UCSD-AML1 (cell line): Measurements from ENCODE around the gene HEATR9.
A peak's percentile ranks its signal among the peaks of the same experiment; 100 is the strongest.

Experiments used
- DNase-seq: peaks from one replicate; lab custom pipeline; 2025; ENCODE audit not compliant: unreplicated experiment; lab: John Stamatoyannopoulos, UW

The HEATR9 gene

GRCh38 chr17:35865412-35866340, 3.0 kb downstream of the HEATR9 start:
- DNase-seq = no peak

GRCh38 chr17:35864853-35865252, 3.8 kb downstream of the HEATR9 start:
- no peak for DNase-seq

GRCh38 chr17:35856603-35857002, 12.1 kb downstream of the HEATR9 start:
- no peak for DNase-seq

- DNase-seq = no peak
Observed at GRCh38 chr17:35855965-35856364, 12.7 kb downstream of the HEATR9 start.

GRCh38 chr17:35849469-35850348, 19.0 kb downstream of the HEATR9 start:
- peak; percentile 22 for DNase-seq

DNA sequence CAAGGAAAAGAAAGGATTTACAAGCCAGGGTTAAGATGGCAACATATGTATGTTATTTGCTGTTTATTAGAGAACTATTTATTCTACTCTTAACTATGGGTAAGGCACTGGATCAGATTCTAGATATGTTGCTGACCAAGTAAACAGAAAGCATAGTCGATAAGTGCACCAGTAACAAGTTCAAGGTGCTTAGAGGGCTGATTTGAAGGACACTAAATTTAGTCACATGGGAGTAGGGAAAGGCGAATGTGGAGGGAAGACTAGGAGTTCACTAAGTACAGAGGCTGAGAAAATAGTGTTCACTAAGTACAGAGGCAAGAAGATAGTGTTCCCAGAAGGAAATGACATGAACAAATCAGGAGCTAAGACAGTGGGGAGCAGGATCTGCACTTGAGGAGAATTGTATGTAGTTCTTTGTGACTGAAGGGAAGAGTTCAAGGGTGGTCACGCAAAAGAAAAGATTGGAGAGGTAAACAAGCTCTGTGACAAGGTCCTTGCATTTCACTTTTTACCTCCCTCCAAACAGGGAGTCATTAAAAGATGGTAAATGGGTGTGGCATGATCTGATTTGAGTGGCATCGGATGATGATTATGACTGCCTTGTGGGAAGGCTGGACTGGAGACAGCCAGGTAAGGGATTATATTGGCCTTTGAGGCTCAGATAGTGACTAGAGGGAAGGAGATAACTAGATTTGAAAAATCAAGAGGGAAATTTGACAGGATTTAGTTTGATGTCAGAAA, 20.9 kb downstream of the HEATR9 start:
- DNase-seq = no peak

- DNase-seq = no peak
Observed at GRCh38 chr17:35847006-35847405, 21.7 kb downstream of the HEATR9 start.

DNA sequence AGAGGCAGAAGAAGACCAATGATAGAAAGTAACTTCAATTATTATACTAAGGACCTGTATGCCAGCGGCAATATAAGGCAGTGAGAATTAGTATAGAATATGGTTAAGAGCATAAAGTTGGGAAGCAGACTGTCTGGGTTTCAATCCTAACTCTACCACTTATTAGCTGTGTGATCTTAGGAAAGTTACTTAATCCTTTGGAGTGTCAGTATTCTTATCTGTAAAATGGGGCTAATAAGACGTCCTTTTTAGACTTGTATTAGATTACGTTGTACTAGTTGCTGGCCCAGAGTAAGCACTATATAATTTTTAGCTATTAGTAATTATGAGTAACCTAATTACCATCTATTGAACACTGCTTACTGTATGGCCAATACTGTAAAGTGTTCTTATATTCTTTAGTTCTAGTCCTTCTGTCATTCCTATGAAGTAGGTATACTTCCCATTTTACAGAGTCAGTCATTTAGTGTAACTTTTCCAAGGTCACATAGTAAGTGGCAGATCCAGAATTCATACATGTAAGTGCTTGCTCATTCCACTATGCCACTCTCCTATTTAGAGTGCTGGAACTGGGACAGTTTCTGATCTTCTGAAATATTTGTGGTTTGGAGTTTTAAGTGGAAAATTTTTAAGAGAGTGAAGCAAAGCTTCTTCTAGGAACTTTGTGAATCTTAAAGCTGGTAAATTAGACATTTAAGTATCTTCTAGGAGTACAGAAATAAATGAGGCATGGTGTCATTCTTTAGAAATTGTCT, 22.5 kb downstream of the HEATR9 start:
- DNase-seq = no peak

DNA sequence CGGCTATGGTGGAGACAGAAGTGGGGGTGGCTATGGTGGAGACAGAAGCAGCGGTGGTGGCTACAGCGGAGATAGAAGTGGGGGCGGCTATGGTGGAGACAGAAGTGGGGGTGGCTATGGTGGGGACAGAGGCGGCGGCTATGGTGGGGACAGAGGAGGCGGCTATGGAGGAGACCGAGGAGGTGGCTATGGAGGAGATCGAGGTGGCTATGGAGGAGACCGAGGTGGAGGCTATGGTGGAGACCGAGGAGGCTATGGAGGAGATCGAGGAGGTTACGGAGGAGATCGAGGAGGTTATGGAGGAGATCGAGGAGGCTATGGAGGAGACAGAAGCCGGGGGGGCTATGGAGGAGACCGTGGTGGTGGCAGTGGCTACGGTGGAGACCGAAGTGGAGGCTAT, 24.1 kb downstream of the HEATR9 start:
- no peak for DNase-seq

GRCh38 chr17:35843698-35844097, 25.0 kb downstream of the HEATR9 start:
- DNase-seq = no peak

DNA sequence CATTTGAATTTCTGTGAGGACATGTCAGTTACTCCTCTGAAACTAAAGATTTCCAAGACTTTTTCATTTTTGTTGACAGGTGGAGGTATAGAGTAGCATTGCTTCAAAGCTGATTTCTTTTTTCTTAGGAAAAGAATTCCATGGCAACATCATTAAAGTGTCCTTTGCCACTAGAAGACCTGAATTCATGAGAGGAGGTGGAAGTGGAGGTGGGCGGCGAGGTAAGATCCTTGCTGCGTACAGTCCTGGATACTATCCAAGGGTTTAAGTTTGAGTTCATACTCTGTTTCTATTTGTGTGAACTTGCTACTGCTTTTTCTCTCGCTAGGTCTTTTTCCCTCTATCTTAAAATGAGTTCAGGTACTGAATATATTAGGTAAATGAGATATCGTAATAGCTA, 26.5 kb downstream of the HEATR9 start:
- DNase-seq = no peak

- no peak for DNase-seq
Observed at GRCh38 chr17:35841505-35841904, 27.2 kb downstream of the HEATR9 start.

- no peak for DNase-seq
Observed at GRCh38 chr17:35841101-35841500, 27.6 kb downstream of the HEATR9 start.

- no peak for DNase-seq
Observed at GRCh38 chr17:35825206-35825605, 43.5 kb downstream of the HEATR9 start.

DNA sequence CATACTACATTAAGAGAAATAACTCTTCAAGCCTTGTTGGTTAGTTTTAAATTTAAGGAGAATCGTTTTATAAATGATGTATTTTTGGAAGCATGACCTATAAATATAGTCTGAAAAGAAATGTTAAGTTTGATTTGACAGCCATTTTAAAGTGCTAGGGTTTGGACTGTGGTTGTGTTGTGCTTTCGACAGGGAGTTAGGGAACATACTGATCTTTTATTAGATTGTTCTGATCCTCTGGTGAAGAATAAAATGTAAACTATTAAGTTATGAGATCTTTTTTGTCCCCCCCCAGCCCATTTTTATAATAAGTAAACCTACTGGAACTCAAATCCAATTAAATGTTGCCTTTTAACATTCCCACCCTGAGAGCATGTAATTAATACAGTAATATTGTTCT, 47.4 kb downstream of the HEATR9 start:
- DNase-seq = no peak

- DNase-seq = no peak
Observed at GRCh38 chr17:35819455-35819854, 49.2 kb downstream of the HEATR9 start.

- no peak for DNase-seq
Observed at GRCh38 chr17:35817196-35817595, 51.5 kb downstream of the HEATR9 start.

GRCh38 chr17:35816723-35817122, 52.0 kb downstream of the HEATR9 start:
- DNase-seq = no peak

DNA sequence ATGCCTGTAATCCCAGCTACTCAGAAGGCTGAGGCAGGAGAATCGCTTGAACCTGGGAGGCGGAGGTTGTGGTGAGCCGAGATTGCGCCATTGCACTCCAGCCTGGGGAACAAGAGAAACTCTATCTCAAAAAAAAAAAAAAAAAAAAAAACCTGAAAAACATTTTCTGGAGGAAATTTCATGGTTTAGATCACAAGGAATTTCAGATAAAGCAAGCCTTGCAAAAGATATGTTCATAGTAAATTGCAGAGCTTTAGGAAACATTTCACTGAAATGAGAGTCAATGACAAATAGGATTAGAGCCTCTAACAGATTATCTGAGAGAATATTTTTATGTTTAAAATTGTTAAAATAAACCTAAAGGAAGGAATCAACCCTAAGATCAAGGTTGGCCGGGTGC, 56.2 kb downstream of the HEATR9 start:
- no peak for DNase-seq

DNA sequence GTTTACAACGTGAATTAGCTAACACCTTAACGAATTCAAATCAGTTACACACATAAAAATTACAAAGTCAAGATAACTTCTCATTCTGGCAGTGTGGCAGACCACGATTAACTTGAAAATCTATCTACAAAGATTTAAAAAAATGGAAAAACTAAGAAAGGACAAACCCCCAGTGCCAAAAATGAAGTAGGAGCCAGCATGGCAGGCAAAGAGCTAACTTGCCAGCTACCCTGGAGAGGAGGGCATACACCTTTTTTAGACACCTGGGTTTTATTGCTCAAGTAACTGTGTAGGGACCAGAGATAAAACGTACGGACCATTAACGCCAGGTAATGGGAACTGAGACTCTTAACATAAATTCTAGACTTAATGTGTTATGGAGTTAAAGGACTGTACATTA, 56.9 kb downstream of the HEATR9 start:
- no peak for DNase-seq
